ENCODE measurements around the gene TSTD2.

GRCh38 chr9:97602430-97602829, 30.7 kb downstream of the TSTD2 start:
- no peak for TF ChIP-seq ZFP3 (CRISPR knock-in tag; IDR thresholded peaks at IDR 0.05)
- no peak for TF ChIP-seq ZFP30 (CRISPR knock-in tag; IDR thresholded peaks at IDR 0.05)
- TF ChIP-seq PATZ1 (CRISPR knock-in tag; IDR thresholded peaks at IDR 0.05; ENCODE audit: borderline replicate concordance) = no peak
- no peak for TF ChIP-seq ZNF70 (CRISPR knock-in tag; IDR thresholded peaks at IDR 0.05)
- no peak for TF ChIP-seq ISL1 (CRISPR knock-in tag; IDR thresholded peaks at IDR 0.05)
- TF ChIP-seq ARNTL (CRISPR knock-in tag; IDR thresholded peaks at IDR 0.05; ENCODE audit: borderline replicate concordance, low read depth) = no peak
- no peak for TF ChIP-seq TSHZ2 (CRISPR knock-in tag; IDR thresholded peaks at IDR 0.05)
- TF ChIP-seq BACH2 (CRISPR knock-in tag; IDR thresholded peaks at IDR 0.05; ENCODE audit: borderline replicate concordance) = no peak
- TF ChIP-seq ESRRG (CRISPR knock-in tag; IDR thresholded peaks at IDR 0.05) = no peak
- TF ChIP-seq CREB5 (CRISPR knock-in tag; IDR thresholded peaks at IDR 0.05; ENCODE audit: low read depth) = no peak
- no peak for TF ChIP-seq OSR1 (CRISPR knock-in tag; IDR thresholded peaks at IDR 0.05)
- no peak for TF ChIP-seq ZNF8 (CRISPR knock-in tag; IDR thresholded peaks at IDR 0.05)
- TF ChIP-seq POU6F1 (CRISPR knock-in tag; IDR thresholded peaks at IDR 0.05; ENCODE audit: borderline replicate concordance, low read depth) = no peak
